GM12873 (cell line): Measurements from ENCODE around the gene TAF3.

Experiments
- TF ChIP-seq, protein P1 (sequence below): IDR thresholded peaks from 2 replicates; pipeline ENCODE4 v1.5.1; 2012; ENCODE audit warnings: low read depth, mild to moderate bottlenecking, moderate library complexity, low read length, control low read depth; ENCODE audit not compliant: insufficient read depth; ENCODE audit errors: missing control alignments

TAF3 gene

DNA sequence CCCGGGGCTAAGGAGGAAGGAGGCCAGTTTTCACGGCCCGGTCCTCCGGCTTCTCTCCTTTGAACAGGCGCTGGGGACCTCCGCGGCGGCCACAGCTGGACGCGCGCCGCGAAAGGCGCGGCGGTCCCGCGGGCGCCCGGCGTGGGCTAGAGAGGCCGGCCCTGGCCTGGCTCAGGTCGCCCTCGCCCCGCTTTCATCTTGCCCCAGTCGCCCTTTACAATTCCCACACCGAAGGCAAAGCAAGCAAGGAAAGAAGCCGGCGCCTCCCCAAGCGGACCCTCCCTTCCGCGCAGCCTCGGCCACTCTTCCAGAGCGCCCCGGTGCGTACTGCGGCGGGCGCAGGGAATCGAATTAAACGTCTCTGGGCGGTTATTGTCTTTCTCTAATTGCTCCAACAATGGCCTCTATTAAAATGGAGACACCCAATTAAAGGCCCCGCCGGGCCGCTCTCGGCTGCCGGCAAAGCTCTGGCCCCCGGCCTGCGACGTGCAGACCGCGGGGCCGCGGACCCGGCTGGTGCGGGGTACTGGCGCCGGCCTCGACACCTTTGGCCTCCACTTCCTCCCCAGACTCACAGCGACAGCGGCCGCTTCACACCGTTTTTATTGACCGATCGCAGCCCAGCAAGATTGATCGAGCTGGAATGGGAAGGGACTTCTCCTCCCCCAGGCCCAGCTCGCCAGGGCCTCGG lies 231.7 kb downstream of the TAF3 start:
- TF ChIP-seq, protein P1, sequence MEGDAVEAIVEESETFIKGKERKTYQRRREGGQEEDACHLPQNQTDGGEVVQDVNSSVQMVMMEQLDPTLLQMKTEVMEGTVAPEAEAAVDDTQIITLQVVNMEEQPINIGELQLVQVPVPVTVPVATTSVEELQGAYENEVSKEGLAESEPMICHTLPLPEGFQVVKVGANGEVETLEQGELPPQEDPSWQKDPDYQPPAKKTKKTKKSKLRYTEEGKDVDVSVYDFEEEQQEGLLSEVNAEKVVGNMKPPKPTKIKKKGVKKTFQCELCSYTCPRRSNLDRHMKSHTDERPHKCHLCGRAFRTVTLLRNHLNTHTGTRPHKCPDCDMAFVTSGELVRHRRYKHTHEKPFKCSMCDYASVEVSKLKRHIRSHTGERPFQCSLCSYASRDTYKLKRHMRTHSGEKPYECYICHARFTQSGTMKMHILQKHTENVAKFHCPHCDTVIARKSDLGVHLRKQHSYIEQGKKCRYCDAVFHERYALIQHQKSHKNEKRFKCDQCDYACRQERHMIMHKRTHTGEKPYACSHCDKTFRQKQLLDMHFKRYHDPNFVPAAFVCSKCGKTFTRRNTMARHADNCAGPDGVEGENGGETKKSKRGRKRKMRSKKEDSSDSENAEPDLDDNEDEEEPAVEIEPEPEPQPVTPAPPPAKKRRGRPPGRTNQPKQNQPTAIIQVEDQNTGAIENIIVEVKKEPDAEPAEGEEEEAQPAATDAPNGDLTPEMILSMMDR = no peak

DNA sequence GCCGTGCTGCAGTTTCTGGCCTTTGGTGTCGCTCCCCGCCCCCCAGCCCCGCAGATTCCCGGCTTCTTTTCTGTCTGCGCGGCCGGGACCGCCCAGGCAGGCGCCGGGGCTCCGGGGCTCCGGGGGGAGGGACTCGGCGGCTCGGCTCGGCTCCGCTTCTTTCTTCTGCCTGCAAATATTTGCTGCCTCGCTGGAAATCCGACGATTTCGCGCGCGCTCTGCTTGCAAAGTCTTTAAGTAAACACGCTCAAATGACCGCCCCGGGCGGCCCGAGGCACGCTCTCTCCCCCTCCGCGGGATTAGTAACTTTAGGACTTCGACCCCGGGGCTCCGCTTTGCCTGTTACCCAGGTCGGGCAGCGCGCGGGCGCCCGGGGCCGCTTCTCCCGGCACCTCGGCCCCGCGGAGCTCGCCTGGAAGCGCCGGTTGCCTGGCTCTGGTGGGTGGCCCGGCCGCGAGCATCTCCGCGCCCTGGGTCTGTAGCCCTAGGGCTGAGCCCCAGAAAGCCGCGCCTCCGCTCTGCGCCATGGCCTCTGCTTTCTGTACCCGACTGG lies 232.3 kb downstream of the TAF3 start:
- TF ChIP-seq, protein P1 = no peak

GRCh38 chr10:8051109-8051821 lies 233.0 kb downstream of the TAF3 start:
- TF ChIP-seq, protein P1 = no peak

DNA sequence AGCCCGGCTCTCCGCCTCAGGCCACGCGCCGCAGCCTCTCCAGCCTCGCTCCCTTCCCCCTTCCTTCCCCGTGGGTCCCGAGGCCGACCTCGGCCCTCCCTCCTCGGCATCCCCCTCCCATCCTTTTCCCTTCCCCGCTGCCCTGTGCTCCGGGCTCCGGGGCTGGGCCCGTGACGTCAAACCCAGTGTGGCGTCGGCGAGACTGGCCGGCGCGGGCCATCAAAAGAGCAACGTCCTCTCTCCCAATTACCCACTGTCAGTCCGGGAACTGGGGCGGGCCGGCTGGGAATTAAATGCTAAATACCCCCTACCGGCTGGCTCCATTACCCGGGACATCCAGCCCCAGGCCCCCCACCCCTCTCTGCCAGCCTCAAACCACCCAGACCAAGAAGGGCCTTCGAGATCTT lies 233.5 kb downstream of the TAF3 start:
- TF ChIP-seq, protein P1 = no peak

- TF ChIP-seq, protein P1 = no peak
These were observed 234.1 kb downstream of the TAF3 start for GRCh38 chr10:8052341-8052955.

DNA sequence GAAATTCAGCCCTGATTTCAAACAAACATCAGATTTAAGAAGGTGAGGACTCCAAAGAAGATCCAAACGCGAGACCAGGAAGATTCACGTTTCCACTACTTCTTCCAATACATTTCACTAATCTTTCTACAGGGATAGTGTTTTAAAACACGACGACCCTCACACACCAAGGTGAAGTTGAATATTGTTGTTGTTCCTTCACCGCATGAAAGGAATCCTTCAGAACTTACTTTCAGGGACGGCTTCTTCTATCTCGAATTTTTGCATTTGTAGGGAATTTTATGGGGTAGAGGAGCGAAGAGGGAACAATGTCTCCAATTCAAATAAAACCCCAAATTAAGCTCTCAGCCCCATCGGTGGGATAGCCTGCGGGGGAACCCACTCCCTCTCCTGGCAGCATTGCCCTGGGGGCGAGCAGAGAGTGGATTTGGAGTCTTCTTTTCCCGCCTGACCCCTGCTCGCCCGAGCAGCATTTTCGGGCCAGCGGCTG lies 234.7 kb downstream of the TAF3 start:
- TF ChIP-seq, protein P1 = no peak

- TF ChIP-seq, protein P1 = peak; percentile 92
These were observed 235.3 kb downstream of the TAF3 start for GRCh38 chr10:8053446-8054243.
